Motor neuron (in vitro differentiated cells): ENCODE results near the gene EGFL7. TPM values are rescaled to one million over a fixed set of nuclear protein-coding genes. Genes with fewer than 3 reads are reported as not detected.

Experiments used
- ATAC-seq, 8 experiments: fragments of 200-7000 bp; cut with Tn5 transposase; replicated peaks in 6 of 8; 2 replicates each; pipeline ENCODE4 v1.8.0; 2021; ENCODE audit warnings: mild to moderate bottlenecking in 8 of 8, moderate library complexity in 8 of 8
- H3K27ac ChIP-seq, 2 donors: fragments of 250-450 bp; sonication (Bioruptor Pico); 2 replicates each; pipeline ENCODE4 v1.9.0; 2021; ENCODE audit warnings: antibody characterized with exemption in 2 of 2, mild to moderate bottlenecking in 2 of 2, moderate library complexity in 1 of 2
- H3K4me1 ChIP-seq, 2 donors: fragments of 250-450 bp; sonication (Bioruptor Pico); replicated peaks in 1 of 2; 2 replicates each; pipeline ENCODE4 v1.6.1; 2021; ENCODE audit warnings: antibody characterized with exemption in 2 of 2, mild to moderate bottlenecking in 2 of 2, moderate library complexity in 1 of 2
- H3K4me3 ChIP-seq, 5 donors: fragments of 250-450 bp; sonication (Bioruptor Pico); 2 replicates each; pipeline ENCODE4 v1.9.0; 2021; ENCODE audit warnings: antibody characterized with exemption in 5 of 5, mild to moderate bottlenecking in 5 of 5, moderate library complexity in 4 of 5
- WGBS, 10 experiments: fragments of 450-650 bp; shearing (Covaris generic); methylation state at CpG; one replicate each; pipeline ENCODE4 v1.0.0; 2022; 5-methylcytosine and 5-hydroxymethylcytosine counted together
- in situ Hi-C, 9 experiments: fragments of 400-800 bp; cut with MboI; loops; one replicate each; pipeline ENCODE4 v1.15.0; 2021; ENCODE audit warnings: low sequenced_read_pairs in 9 of 9, low pct_unique_long_range_greater_than_20kb in 2 of 9; ENCODE audit not compliant: unreplicated experiment in 9 of 9
- total RNA-seq, 8 experiments: library from RNA; unstranded; fragments of 300-600 nt; gene quantifications; 2 replicates each; pipeline versions ENCODE4 v1.2.3 to v1.2.4, GENCODE V29; 2022

EGFL7 gene
- total RNA-seq, 8 experiments from 2014 or later, result 0.50 to 21.9 (median 4.7) TPM

DNA sequence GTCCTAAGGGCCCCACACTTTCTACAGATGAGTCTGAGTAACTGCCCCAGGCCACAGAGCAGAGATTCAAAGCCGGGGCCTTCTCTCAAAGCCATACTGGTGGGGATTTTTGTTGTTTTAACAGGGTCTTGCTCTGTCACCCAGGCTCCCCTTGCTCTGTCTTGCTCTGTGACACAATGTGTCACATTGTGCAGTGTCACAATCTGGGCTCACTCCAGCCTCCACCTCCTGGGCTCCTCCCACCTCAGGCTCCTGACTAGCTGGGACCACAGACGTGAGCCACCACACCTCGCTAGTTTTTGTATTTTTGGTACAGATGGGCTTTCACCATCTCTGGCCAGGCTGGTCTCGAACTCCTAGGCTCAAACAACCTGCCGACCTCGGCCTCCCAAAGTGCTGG lies 15.9 kb downstream of the EGFL7 start:
- Histone ChIP-seq H3K27ac (no peak overlapping the region), H3K4me1 (peaks cover 7 to 11% of the 10 kb centered on the region in 2 donors), H3K4me3 (no peak overlapping the region)
- in situ Hi-C loops, result no loop called here
- WGBS, 10 experiments, result 80 to 90% (median 86%) methylated on average over 1 to 4 of the region's 6 CpGs; no CpG with 5 or more reads in 7 of the 10 experiments
- no peak for ATAC-seq

DNA sequence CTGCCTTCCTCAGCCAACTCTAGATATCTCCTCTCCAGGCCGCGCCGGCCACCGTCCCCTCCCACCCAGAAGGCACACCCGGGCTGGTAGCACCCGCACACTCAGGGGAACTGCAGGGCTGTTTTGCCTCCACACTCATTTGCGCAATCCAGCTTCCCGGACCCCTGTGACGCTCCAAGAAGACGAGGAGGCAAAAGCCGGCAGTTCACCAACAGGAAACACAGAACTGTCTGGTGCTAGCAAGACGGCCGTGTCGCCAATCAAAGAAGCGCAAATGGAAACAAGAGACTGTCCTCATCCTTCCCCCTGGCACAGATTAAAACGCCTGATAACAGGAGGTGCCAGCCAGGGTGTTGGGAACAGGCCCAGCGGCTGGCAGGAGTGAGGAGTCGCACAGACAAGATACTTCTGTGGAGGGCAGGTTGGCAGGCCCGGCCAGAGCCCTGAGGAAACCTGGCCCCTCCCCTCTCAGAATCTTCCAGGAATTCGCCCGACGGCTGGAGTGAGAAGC lies 16.8 kb downstream of the EGFL7 start:
- in situ Hi-C loops, result no loop called here
- Histone ChIP-seq H3K4me1 (peaks cover 11 to 14% of the 10 kb centered on the region in 2 donors), H3K4me3 (no peak overlapping the region), H3K27ac (no peak overlapping the region)
- ATAC-seq, result no peak
- WGBS, 10 experiments, result 0 to 95% (median 74%) methylated on average over 1 to 10 of the region's 22 CpGs; no CpG with 5 or more reads in 2 of the 10 experiments

GRCh38 chr9:136681029-136681428 lies 18.3 kb downstream of the EGFL7 start:
- Histone ChIP-seq H3K4me1 (peaks cover 24 to 29% of the 10 kb centered on the region in 2 donors), H3K27ac (no peak overlapping the region), H3K4me3 (no peak overlapping the region)
- no peak for ATAC-seq
- WGBS, 10 experiments, result 81 to 100% (median 94%) methylated on average over 1 to 9 of the region's 17 CpGs; no CpG with 5 or more reads in 6 of the 10 experiments
- in situ Hi-C loops, result no loop called here

GRCh38 chr9:136681945-136682699 lies 19.4 kb downstream of the EGFL7 start:
- ATAC-seq, result no peak
- in situ Hi-C loops, result no loop called here
- 68 to 100% (median 100%) methylated on average over 1 to 7 of the region's 20 CpGs; no CpG with 5 or more reads in 5 of the 10 experiments for WGBS, 10 experiments
- H3K4me1 ChIP-seq, result peaks cover 34 to 40% of the 10 kb centered on the region in 2 donors
- no peak overlapping the region for H3K27ac ChIP-seq
- no peak overlapping the region for H3K4me3 ChIP-seq

DNA sequence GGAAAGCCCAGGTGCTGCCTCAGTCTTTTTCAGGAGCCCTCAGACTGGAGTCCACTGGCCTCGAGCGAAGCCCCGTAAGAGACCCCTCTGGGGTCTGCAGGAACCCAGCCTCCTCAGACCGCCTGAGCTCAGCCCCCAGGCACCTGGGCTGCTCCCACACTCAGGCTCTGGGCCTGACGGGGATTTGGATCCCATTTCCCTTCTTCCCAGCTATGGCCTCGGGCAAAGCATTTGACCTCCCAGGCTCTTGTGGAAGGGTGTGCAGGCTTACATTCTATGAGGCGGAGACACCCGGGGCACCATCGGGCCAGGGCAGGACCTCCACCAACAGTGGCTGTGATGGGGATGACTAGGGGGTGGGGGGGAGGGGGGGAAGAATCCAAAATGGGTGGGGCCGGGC lies 20.0 kb downstream of the EGFL7 start:
- peak in 1 of 8 experiments; percentile 6 for ATAC-seq
- Histone ChIP-seq H3K4me1 (peaks cover 34 to 42% of the 10 kb centered on the region in 2 donors), H3K4me3 (no peak overlapping the region), H3K27ac (no peak overlapping the region)
- 80 to 100% methylated on average over 1 to 2 of the region's 10 CpGs; no CpG with 5 or more reads in 8 of the 10 experiments for WGBS, 10 experiments
- in situ Hi-C loops, result no loop called here

- WGBS, 10 experiments, result 20 to 70% (median 40%) methylated on average over 1 to 2 of the region's 16 CpGs; no CpG with 5 or more reads in 5 of the 10 experiments
- no peak overlapping the region for H3K27ac ChIP-seq
- no peak overlapping the region for H3K4me3 ChIP-seq
- no peak for ATAC-seq
- in situ Hi-C loops, result no loop called here
- H3K4me1 ChIP-seq, result peaks cover 34 to 48% of the 10 kb centered on the region in 2 donors
Observed at GRCh38 chr9:136683173-136683745, 20.5 kb downstream of the EGFL7 start.

DNA sequence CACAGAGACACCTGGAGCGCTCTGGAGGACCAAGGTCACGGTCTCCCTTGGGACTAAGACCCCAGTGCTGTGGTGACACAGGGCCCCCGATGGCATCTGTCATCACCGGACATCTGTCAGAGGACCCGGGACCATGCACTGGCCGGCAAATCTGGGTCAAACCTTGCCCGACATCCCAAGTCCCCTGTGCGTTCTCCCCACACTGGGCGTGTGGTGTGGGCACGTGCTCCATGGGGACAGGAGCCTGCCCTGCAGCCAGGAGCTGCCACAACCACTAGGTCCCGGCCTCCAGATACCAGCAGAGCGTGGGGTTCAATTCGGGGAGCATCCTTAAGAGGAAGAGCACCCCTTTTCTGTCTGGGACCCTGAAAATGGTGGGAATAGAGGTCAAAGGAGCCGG lies 21.0 kb downstream of the EGFL7 start:
- Histone ChIP-seq H3K27ac (no peak overlapping the region), H3K4me3 (no peak overlapping the region), H3K4me1 (peaks cover 34 to 48% of the 10 kb centered on the region in 2 donors)
- ATAC-seq, result no peak
- in situ Hi-C loops, result no loop called here
- 89 to 100% (median 96%) methylated on average over 2 to 7 of the region's 14 CpGs; no CpG with 5 or more reads in 7 of the 10 experiments for WGBS, 10 experiments

DNA sequence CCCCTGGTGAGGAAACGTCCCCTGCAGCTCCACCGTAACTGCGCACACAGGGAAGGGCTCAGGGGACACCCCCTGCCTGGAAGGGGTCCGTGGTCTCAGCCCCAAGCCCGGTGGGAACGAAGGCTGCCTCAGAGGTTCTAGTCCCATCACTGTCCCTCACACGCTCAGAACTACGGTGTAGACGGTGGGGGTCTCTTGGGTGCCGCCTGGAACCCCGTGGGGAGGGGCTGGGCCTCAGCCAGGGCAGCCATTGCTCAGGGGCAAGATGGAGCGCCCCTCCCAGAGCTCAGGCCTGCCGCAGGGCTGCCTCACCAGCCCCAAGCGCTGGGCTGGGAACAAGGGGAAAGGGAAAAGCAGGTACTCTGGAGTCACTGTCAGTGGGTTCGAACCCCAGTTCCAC lies 21.6 kb downstream of the EGFL7 start:
- Histone ChIP-seq H3K4me1 (peaks cover 34 to 48% of the 10 kb centered on the region in 2 donors), H3K4me3 (no peak overlapping the region), H3K27ac (no peak overlapping the region)
- in situ Hi-C loops, result no loop called here
- 60 to 90% (median 74%) methylated on average over 1 to 7 of the region's 15 CpGs; no CpG with 5 or more reads in 6 of the 10 experiments for WGBS, 10 experiments
- no peak for ATAC-seq

DNA sequence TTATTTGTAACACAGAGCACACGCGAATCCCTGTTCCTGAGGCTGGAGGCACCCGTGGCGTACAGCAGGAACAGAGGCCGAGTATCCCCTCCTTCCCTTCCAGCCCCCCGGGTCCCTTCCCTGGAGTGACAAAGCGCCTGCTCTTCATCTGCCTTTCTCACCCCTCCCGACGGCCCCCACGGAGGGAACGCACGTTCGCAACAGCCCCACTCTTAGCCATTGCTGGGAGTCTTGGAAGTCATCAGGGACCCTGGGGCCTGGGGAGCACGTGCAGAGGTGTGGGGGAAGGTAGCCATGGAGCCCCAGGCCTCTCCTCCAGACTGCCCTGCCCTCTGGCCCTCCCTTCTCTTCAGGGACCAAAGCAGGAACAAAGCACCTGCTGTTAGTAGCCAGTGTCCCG lies 22.1 kb downstream of the EGFL7 start:
- Histone ChIP-seq H3K4me1 (peaks cover 34 to 48% of the 10 kb centered on the region in 2 donors), H3K4me3 (no peak overlapping the region), H3K27ac (no peak overlapping the region)
- 66% methylated on average over 2 of the region's 15 CpGs; no CpG with 5 or more reads in 9 of the 10 experiments for WGBS, 10 experiments
- in situ Hi-C loops, result no loop called here
- no peak for ATAC-seq

DNA sequence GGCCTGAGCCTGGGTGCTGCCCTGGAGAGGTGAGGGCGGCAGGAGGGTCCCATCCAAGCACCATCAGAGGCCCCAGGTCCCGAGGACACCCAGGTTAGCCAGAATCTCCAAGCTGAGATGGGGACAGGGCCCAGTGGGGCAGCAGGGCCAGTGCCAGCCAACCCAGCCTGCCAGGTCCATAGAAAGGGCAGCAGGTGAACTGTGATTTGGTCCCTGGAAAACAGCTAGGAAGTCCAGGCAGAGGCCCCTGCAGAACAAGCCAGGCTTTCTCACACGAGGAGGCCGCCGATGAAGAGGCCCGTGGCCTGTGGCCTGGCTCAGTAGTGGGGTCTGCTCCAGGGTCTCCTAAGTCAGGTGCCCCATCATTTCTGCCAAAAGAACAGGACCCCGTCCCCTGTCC lies 22.5 kb downstream of the EGFL7 start:
- no peak for ATAC-seq
- H3K4me3 ChIP-seq, result no peak overlapping the region
- peaks cover 34 to 48% of the 10 kb centered on the region in 2 donors for H3K4me1 ChIP-seq
- H3K27ac ChIP-seq, result no peak overlapping the region
- whole genome bisulfite sequencing, 10 experiments, result 50 to 83% methylated on average over 2 of the region's 7 CpGs; no CpG with 5 or more reads in 8 of the 10 experiments
- in situ Hi-C loops, result no loop called here

- in situ Hi-C loops, result no loop called here
- ATAC-seq, result peak in 1 of 8 experiments; percentile 3
- no CpG with 5 or more reads among the region's 19 CpGs for WGBS, 10 experiments
- Histone ChIP-seq H3K27ac (no peak overlapping the region), H3K4me1 (peaks cover 34 to 48% of the 10 kb centered on the region in 2 donors), H3K4me3 (peak overlapping the region in 3 of 5 donors; percentile 38 to 42 (median 38))
Observed at GRCh38 chr9:136685790-136686533, 23.2 kb downstream of the EGFL7 start.

- Histone ChIP-seq H3K27ac (peak overlapping the region in 1 of 2 donors; percentile 22), H3K4me3 (peak overlapping the region; percentile 22 to 42 (median 38)), H3K4me1 (peaks cover 34 to 53% of the 10 kb centered on the region in 2 donors)
- ATAC-seq, result no peak
- no CpG with 5 or more reads among the region's 20 CpGs for WGBS, 10 experiments
- in situ Hi-C loops, result no loop called here
Observed at GRCh38 chr9:136686534-136686793, 23.7 kb downstream of the EGFL7 start.
